SU-DHL-6 (cell line): Measurements from ENCODE around the gene FAM118A.

Source experiments
- EZH2phosphoT487 ChIP-seq: fragments of 200-600 bp; sonication (generic), shearing (Covaris generic); conservative IDR thresholded peaks from 2 replicates; pipeline ENCODE4 v1.6.1; 2018; ENCODE audit warnings: mild to moderate bottlenecking, antibody characterized with exemption, low read length, moderate library complexity, mixed read lengths
- TF ChIP-seq, protein P1 (sequence below): fragments of 200-600 bp; sonication (generic); IDR thresholded peaks from one replicate; pipeline ENCODE4 v1.5.1; 2017; ENCODE audit warnings: antibody characterized with exemption, mild to moderate bottlenecking, low read length, moderate library complexity; ENCODE audit not compliant: insufficient read depth, poor library complexity, severe bottlenecking

DNA sequence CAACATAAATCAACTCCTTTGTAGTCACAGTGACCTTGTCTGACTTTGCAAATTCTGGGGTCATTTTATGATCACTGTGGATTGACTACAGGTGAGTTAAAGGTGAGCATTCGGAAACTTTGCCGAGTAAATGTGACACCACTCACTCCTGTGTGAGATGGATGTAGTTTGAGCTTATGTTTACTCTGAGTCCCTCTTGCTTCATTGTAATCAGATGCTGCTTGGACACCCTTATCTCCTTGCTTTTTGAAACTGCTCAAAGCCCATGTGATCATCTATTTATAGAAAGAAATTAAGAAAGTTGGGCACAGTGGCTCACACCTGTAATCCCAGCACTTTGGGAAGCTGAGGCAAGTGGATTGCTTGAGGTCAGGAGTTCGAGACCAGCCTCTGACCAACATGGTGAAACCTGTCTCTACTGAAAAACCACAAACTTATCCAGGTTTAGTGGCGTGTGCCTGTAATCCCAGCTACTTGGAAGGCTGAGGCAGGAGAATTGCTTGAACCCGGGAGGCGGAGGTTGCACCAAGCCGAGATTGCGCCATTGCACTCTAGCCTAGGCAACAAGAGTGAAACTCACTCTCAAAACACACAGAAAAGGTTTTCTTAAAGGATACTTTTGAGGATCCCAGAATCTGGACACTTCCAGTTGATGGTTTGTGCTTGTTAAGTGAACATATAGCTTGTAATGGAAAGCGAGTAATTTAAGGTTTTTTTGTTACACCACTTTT lies 7.2 kb downstream of the FAM118A start:
- TF ChIP-seq, protein P1, sequence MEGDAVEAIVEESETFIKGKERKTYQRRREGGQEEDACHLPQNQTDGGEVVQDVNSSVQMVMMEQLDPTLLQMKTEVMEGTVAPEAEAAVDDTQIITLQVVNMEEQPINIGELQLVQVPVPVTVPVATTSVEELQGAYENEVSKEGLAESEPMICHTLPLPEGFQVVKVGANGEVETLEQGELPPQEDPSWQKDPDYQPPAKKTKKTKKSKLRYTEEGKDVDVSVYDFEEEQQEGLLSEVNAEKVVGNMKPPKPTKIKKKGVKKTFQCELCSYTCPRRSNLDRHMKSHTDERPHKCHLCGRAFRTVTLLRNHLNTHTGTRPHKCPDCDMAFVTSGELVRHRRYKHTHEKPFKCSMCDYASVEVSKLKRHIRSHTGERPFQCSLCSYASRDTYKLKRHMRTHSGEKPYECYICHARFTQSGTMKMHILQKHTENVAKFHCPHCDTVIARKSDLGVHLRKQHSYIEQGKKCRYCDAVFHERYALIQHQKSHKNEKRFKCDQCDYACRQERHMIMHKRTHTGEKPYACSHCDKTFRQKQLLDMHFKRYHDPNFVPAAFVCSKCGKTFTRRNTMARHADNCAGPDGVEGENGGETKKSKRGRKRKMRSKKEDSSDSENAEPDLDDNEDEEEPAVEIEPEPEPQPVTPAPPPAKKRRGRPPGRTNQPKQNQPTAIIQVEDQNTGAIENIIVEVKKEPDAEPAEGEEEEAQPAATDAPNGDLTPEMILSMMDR = no peak
- no peak for TF ChIP-seq EZH2phosphoT487
